OCI-LY3 (cell line): ENCODE measurements around the gene CADPS.

Experiments used
- H2AFZ ChIP-seq: fragments of 200-600, 300-600 bp; shearing (Covaris generic); 2 replicates; pipeline ENCODE4 v1.6.0; 2014; ENCODE audit warnings: antibody characterized with exemption, low read depth, low read length
- H3K27ac ChIP-seq: fragments of 200-600, 300-600 bp; sonication (generic); 2 replicates; pipeline ENCODE4 v1.5.1; 2014; ENCODE audit warnings: mild to moderate bottlenecking, low read length, moderate library complexity, mixed read lengths
- H3K27me3 ChIP-seq: fragments of 200-600, 300-600 bp; sonication (generic); 2 replicates; pipeline ENCODE4 v1.6.1; 2014; ENCODE audit warnings: low read depth, low read length, mixed read lengths
- H3K36me3 ChIP-seq: fragments of 200-600, 300-600 bp; sonication (generic); replicated peaks from 2 replicates; pipeline ENCODE3; 2014; ENCODE audit warnings: low read depth, low read length, mixed read lengths
- H3K4me1 ChIP-seq: fragments of 300-600, 200-600 bp; sonication (generic); 2 replicates; pipeline ENCODE4 v1.6.1; 2014; ENCODE audit warnings: low read length, mixed read lengths
- H3K4me2 ChIP-seq: fragments of 200-600, 300-600 bp; sonication (generic); 2 replicates; pipeline ENCODE4 v1.6.1; 2014; ENCODE audit warnings: low read length, mixed read lengths
- H3K4me3 ChIP-seq: fragments of 300-600, 200-600 bp; sonication (generic); 2 replicates; pipeline ENCODE4 v1.5.1; 2014; ENCODE audit warnings: antibody characterized with exemption, mild to moderate bottlenecking, low read length, moderate library complexity
- H3K79me2 ChIP-seq: fragments of 300-600, 200-600 bp; shearing (Covaris generic); 2 replicates; pipeline ENCODE4 v1.6.1; 2014; ENCODE audit warnings: mild to moderate bottlenecking, low read length, mixed read lengths
- H3K9ac ChIP-seq: fragments of 300-600, 200-600 bp; shearing (Covaris generic); 2 replicates; pipeline ENCODE4 v1.6.0; 2014; ENCODE audit warnings: mild to moderate bottlenecking, low read length, moderate library complexity
- H3K9me3 ChIP-seq: fragments of 200-600, 300-600 bp; shearing (Covaris generic); 2 replicates; pipeline ENCODE4 v1.6.1; 2014; ENCODE audit warnings: low read length, mixed read lengths; ENCODE audit not compliant: insufficient read depth
- H4K20me1 ChIP-seq: fragments of 200-600, 300-600 bp; sonication (generic); 2 replicates; pipeline ENCODE4 v1.6.1; 2016; ENCODE audit warnings: low read length, mixed read lengths; ENCODE audit not compliant: insufficient read depth
- EZH2phosphoT487 ChIP-seq: fragments of 200-600 bp; shearing (Covaris generic); IDR thresholded peaks from 2 replicates; pipeline ENCODE4 v1.6.1; 2018; ENCODE audit warnings: antibody characterized with exemption, mixed run types, low read depth
- TF ChIP-seq, protein P1 (sequence below): fragments of 200-600, 300-600 bp; sonication (generic); IDR thresholded peaks from 2 replicates; pipeline ENCODE4 v1.5.1; 2014; ENCODE audit warnings: antibody characterized with exemption, low read length, low read depth

The CADPS gene

DNA sequence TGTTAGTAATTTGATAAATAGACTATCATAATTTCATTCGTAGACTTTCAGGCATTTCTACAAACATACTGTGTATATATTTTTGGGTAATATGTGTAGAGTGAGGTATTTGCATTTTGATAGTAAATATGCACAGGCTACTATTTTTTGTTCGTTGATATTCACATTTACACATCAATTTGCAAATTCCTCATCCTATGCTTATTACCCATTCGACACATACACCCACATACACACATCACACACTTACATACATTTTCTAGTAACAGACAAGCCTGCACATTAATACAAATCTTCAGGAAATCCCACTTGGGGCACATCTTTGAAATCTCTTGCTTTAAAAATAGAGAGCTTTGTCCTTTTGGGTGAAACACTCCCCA, 373.9 kb downstream of the CADPS start:
- Histone ChIP-seq H2AFZ (no peak overlapping the region), H3K27me3 (peaks cover 32% of the 10 kb centered on the region; the same call in 1 of the 2 replicates), H3K27ac (no peak overlapping the region), H3K4me1 (no peaks in the 10 kb centered on the region), H3K4me3 (no peak overlapping the region), H3K36me3 (no peaks in the 10 kb centered on the region), H3K79me2 (no peaks in the 10 kb centered on the region), H4K20me1 (no peaks in the 10 kb centered on the region), H3K9ac (no peak overlapping the region), H3K9me3 (no peaks in the 10 kb centered on the region), H3K4me2 (no peak overlapping the region)
- no peak for TF ChIP-seq EZH2phosphoT487
- TF ChIP-seq, protein P1, sequence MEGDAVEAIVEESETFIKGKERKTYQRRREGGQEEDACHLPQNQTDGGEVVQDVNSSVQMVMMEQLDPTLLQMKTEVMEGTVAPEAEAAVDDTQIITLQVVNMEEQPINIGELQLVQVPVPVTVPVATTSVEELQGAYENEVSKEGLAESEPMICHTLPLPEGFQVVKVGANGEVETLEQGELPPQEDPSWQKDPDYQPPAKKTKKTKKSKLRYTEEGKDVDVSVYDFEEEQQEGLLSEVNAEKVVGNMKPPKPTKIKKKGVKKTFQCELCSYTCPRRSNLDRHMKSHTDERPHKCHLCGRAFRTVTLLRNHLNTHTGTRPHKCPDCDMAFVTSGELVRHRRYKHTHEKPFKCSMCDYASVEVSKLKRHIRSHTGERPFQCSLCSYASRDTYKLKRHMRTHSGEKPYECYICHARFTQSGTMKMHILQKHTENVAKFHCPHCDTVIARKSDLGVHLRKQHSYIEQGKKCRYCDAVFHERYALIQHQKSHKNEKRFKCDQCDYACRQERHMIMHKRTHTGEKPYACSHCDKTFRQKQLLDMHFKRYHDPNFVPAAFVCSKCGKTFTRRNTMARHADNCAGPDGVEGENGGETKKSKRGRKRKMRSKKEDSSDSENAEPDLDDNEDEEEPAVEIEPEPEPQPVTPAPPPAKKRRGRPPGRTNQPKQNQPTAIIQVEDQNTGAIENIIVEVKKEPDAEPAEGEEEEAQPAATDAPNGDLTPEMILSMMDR, result no peak

DNA sequence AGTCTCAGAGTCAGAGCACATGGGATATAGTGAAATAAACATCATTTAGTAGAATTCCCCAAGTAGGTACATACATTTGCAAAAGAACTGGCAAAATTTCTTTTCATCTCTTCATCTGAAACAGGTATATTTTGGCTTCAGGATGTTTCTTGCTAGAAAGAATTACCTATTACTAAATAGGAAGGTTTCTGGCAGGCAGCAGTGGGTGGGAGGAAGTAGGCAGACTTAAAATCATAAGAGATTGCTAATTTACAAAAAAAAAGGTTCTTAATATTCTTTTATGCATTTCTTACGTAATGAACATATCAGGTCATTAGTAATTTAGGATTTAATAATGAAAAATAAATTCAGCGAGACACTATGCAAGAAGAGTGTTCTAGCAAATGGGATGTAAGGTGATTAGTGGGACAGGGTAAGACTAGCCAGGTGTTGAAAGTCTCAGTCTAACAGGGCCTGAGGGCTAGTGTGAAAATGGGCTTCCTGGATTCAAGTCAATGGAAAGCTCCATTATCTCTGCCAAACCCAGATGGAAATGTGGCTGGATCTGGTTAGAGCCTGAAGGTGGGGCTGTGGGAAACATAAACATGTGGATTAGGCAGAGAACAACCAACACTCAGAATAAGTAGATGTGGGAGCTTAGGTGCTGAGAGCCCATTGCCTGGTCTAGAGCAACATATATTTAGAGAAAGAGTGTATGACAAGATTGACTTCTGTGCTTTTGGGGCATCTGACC, 374.5 kb downstream of the CADPS start:
- Histone ChIP-seq H2AFZ (no peak overlapping the region), H3K9ac (no peak overlapping the region), H3K4me2 (no peak overlapping the region), H3K9me3 (no peaks in the 10 kb centered on the region), H3K36me3 (no peaks in the 10 kb centered on the region), H3K27ac (no peak overlapping the region), H3K79me2 (no peaks in the 10 kb centered on the region), H3K4me1 (no peaks in the 10 kb centered on the region), H3K27me3 (peaks cover 32% of the 10 kb centered on the region; the same call in 1 of the 2 replicates), H4K20me1 (no peaks in the 10 kb centered on the region), H3K4me3 (no peak overlapping the region)
- TF ChIP-seq, protein P1, result no peak
- TF ChIP-seq EZH2phosphoT487, result no peak

DNA sequence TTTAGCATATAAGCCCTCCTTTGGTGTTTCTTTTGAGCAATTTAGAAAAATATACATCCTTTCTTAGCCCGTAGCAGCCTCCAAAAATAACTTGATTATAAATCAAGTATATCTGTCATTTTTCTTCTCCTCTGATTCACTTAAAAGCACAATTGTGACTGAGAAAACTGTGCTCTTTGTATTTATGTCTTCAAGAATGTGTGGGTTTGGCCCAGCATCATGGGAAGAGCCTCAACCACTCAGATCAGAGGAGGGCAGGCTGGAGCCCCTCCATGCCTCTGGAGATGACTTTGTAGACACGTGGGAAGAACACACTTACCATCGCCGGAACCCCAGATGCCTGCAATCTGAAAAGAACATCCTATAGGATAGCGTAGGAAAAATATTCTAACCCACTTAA, 378.1 kb downstream of the CADPS start:
- H3K4me3 ChIP-seq, result no peak overlapping the region
- H3K9me3 ChIP-seq, result no peaks in the 10 kb centered on the region
- H3K4me2 ChIP-seq, result no peak overlapping the region
- no peaks in the 10 kb centered on the region for H3K79me2 ChIP-seq
- peaks cover 14% of the 10 kb centered on the region; the same call in 1 of the 2 replicates for H3K27me3 ChIP-seq
- no peaks in the 10 kb centered on the region for H3K36me3 ChIP-seq
- no peak overlapping the region for H3K9ac ChIP-seq
- H2AFZ ChIP-seq, result no peak overlapping the region
- no peaks in the 10 kb centered on the region for H3K4me1 ChIP-seq
- no peak overlapping the region for H3K27ac ChIP-seq
- no peak for TF ChIP-seq EZH2phosphoT487
- TF ChIP-seq, protein P1, result no peak
- H4K20me1 ChIP-seq, result no peaks in the 10 kb centered on the region

- no peak overlapping the region for H3K9ac ChIP-seq
- no peak overlapping the region for H2AFZ ChIP-seq
- no peaks in the 10 kb centered on the region for H3K4me1 ChIP-seq
- no peak overlapping the region for H3K4me3 ChIP-seq
- no peaks in the 10 kb centered on the region for H4K20me1 ChIP-seq
- H3K79me2 ChIP-seq, result no peaks in the 10 kb centered on the region
- no peak overlapping the region for H3K27ac ChIP-seq
- no peak overlapping the region for H3K4me2 ChIP-seq
- H3K9me3 ChIP-seq, result no peaks in the 10 kb centered on the region
- peaks cover 14% of the 10 kb centered on the region; the same call in 1 of the 2 replicates for H3K27me3 ChIP-seq
- no peaks in the 10 kb centered on the region for H3K36me3 ChIP-seq
- TF ChIP-seq, protein P1, result no peak
These were observed 378.7 kb downstream of the CADPS start for GRCh38 chr3:62496503-62496902.
